GM12891 (cell line): ENCODE data around the gene MLH1.

Experiments
- POLR2A ChIP-seq: IDR thresholded peaks from 2 replicates; pipeline ENCODE4 v1.6.1; 2011; ENCODE audit warnings: low read depth, low read length, control low read depth
- POLR2AphosphoS5 ChIP-seq: IDR thresholded peaks from 2 replicates; pipeline ENCODE4 v1.6.1; 2011; ENCODE audit warnings: low read depth, low read length, control low read depth
- SPI1 ChIP-seq: IDR thresholded peaks from 2 replicates; pipeline ENCODE4 v1.6.1; 2011; ENCODE audit warnings: low read depth, low read length, control low read depth
- TAF1 ChIP-seq: IDR thresholded peaks from 2 replicates; pipeline ENCODE4 v1.6.1; 2011; ENCODE audit warnings: low read depth, low read length, control low read depth

GRCh38 chr3:37052860-37053259 is 59.5 kb downstream of the MLH1 start:
- no peak for TF ChIP-seq POLR2A
- TF ChIP-seq POLR2AphosphoS5, result no peak
- no peak for TF ChIP-seq TAF1
- TF ChIP-seq SPI1, result no peak
